Panc1 (cell line): ENCODE measurements around the gene NTMT1. TPM values are rescaled to one million over a fixed set of nuclear protein-coding genes. Genes with fewer than 3 reads are reported as not detected.

Experiments used
- ATAC-seq: fragments of 200-7000 bp; cut with Tn5 transposase; 2 replicates; pipeline ENCODE4 v1.9.1; 2020; ENCODE audit warnings: mild to moderate bottlenecking, moderate library complexity
- BruUV-seq: library from RNA; stranded (reverse); fragments of 400-500 nt; replicated peaks from 2 replicates; lab custom pipeline; 2021; lab: Mats Ljungman, UMichigan
- CTCF ChIA-PET: fragments of 300-600 bp; sonication (Branson Sonifier 250); formaldehyde crosslinking; loops from one replicate; lab custom pipeline; 2022; ENCODE audit warnings: antibody characterized with exemption; lab: Charles Lee
- POLR2A ChIA-PET: fragments of 300-600 bp; sonication (Branson Sonifier 250); formaldehyde crosslinking; loops from one replicate; lab custom pipeline; 2022; ENCODE audit warnings: antibody characterized with exemption; lab: Charles Lee
- DNase-seq: peaks from one replicate; pipeline ENCODE4 v3.0.0-alpha.2; 2010; ENCODE audit warnings: low read depth, low spot score
- H3K27ac ChIP-seq: 2 replicates; pipeline ENCODE4 v1.5.1; 2011; ENCODE audit warnings: mild to moderate bottlenecking, low read length, inconsistent platforms
- H3K27me3 ChIP-seq: fragments of 200-500 bp; sonication (Bioruptor generic); 2 replicates; pipeline ENCODE4 v1.6.0; 2014; ENCODE audit warnings: low read length, inconsistent platforms; ENCODE audit not compliant: control insufficient read depth, insufficient read depth
- H3K36me3 ChIP-seq: fragments of 200-500 bp; sonication (Bioruptor generic); 2 replicates; pipeline ENCODE4 v1.5.1; 2014; ENCODE audit warnings: inconsistent platforms, mild to moderate bottlenecking, low read length, moderate library complexity; ENCODE audit not compliant: control insufficient read depth, insufficient read depth
- H3K4me1 ChIP-seq: 2 replicates; pipeline ENCODE4 v1.5.1; 2011; ENCODE audit warnings: inconsistent platforms, mild to moderate bottlenecking, low read length, moderate library complexity; ENCODE audit not compliant: control insufficient read depth, insufficient read depth
- H3K4me3 ChIP-seq, 2 experiments: 2 replicates each; pipeline ENCODE4 v1.5.1; 2011 to 2012; ENCODE audit warnings: low read depth in 2 of 2, low read length in 2 of 2, mild to moderate bottlenecking in 2 of 2, inconsistent platforms in 1 of 2, moderate library complexity in 1 of 2
- H3K9me3 ChIP-seq: fragments of 200-500 bp; sonication (Bioruptor generic); 2 replicates; pipeline ENCODE4 v1.5.1; 2014; ENCODE audit warnings: low read depth, mild to moderate bottlenecking, inconsistent platforms, low read length, moderate library complexity; ENCODE audit not compliant: control insufficient read depth, insufficient read depth
- CTCF ChIP-seq: fragments of 450-650 bp; IDR thresholded peaks from 2 replicates; pipeline ENCODE4 v1.5.1; 2017; ENCODE audit warnings: mild to moderate bottlenecking
- POLR2AphosphoS5 ChIP-seq: IDR thresholded peaks from 2 replicates; pipeline ENCODE4 v1.6.1; 2012; ENCODE audit warnings: mild to moderate bottlenecking, low read depth, low read length, moderate library complexity
- SIN3A ChIP-seq: IDR thresholded peaks from 2 replicates; pipeline ENCODE4 v1.6.1; 2012; ENCODE audit warnings: low read depth, mild to moderate bottlenecking, low read length, moderate library complexity, borderline replicate concordance; ENCODE audit not compliant: insufficient read depth
- TCF7L2 ChIP-seq: IDR thresholded peaks from 2 replicates; pipeline ENCODE4 v1.6.1; 2011; ENCODE audit warnings: mild to moderate bottlenecking, low read depth, low read length, inconsistent platforms
- in situ Hi-C: cut with HindIII; loops from 2 replicates; pipeline ENCODE4 v1.10.0; 2016; ENCODE audit warnings: low sequenced_read_pairs, low pct_unique_long_range_greater_than_20kb
- intact Hi-C: fragments of 100-400 bp; cut with micrococcal nuclease; formaldehyde crosslinking; loops from one replicate; pipeline ENCODE4 v1.10.0; 2022; ENCODE audit not compliant: unreplicated experiment
- total RNA-seq: library from RNA; stranded (reverse); gene quantifications from one replicate; pipeline ENCODE4 v1.2.1, GENCODE V29; 2021; ENCODE audit not compliant: unreplicated experiment
- TF ChIP-seq, protein P1 (sequence below), 2 experiments: IDR thresholded peaks; 2 replicates each; pipeline ENCODE4 v1.6.1; 2011 to 2012; ENCODE audit warnings: low read depth in 2 of 2, control low read depth in 1 of 2, low read length in 1 of 2, mild to moderate bottlenecking in 1 of 2, moderate library complexity in 1 of 2; ENCODE audit not compliant: insufficient read depth in 1 of 2

The NTMT1 gene
- total RNA-seq, 1 experiment from 2014 or later, result 47.5 TPM

DNA sequence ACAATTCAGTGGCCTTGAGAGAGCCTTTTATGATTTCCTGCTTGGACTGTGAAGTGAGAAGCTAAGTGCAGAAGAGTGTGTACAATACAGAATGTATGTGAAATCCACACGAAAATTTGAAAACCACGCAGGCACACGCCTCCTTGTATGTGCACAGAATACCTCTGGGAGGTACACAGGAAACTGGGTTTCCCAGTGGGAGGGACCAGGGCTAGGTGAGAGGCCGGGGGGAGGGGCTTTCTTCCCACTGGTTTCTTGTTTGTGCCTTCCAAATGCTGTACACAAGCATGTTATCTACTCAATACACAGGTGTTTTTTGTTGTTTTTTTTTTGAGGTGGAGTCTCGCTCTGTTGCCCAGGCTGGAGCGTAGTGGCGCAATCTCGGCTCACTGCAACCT lies 21.2 kb upstream of the NTMT1 start:
- H3K4me1 ChIP-seq, result peaks cover 17% of the 10 kb centered on the region
- DNase-seq (no peak), ATAC-seq (no peak)
- ChIA-PET POLR2A (no interaction called here), CTCF (no interaction called here)
- no peak overlapping the region for H3K27ac ChIP-seq
- no peaks in the 10 kb centered on the region for H3K9me3 ChIP-seq
- in situ Hi-C loops, result no loop called here
- no peak overlapping the region for H3K4me3 ChIP-seq
- no peak for TF ChIP-seq POLR2AphosphoS5
- no peak for TF ChIP-seq SIN3A
- no peak for TF ChIP-seq CTCF
- TF ChIP-seq, protein P1, sequence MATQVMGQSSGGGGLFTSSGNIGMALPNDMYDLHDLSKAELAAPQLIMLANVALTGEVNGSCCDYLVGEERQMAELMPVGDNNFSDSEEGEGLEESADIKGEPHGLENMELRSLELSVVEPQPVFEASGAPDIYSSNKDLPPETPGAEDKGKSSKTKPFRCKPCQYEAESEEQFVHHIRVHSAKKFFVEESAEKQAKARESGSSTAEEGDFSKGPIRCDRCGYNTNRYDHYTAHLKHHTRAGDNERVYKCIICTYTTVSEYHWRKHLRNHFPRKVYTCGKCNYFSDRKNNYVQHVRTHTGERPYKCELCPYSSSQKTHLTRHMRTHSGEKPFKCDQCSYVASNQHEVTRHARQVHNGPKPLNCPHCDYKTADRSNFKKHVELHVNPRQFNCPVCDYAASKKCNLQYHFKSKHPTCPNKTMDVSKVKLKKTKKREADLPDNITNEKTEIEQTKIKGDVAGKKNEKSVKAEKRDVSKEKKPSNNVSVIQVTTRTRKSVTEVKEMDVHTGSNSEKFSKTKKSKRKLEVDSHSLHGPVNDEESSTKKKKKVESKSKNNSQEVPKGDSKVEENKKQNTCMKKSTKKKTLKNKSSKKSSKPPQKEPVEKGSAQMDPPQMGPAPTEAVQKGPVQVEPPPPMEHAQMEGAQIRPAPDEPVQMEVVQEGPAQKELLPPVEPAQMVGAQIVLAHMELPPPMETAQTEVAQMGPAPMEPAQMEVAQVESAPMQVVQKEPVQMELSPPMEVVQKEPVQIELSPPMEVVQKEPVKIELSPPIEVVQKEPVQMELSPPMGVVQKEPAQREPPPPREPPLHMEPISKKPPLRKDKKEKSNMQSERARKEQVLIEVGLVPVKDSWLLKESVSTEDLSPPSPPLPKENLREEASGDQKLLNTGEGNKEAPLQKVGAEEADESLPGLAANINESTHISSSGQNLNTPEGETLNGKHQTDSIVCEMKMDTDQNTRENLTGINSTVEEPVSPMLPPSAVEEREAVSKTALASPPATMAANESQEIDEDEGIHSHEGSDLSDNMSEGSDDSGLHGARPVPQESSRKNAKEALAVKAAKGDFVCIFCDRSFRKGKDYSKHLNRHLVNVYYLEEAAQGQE (IDR thresholded peaks at IDR 0.05; ENCODE audit: insufficient read depth in 1 of 2, low read depth in 2 of 2, low read length in 1 of 2), result no peak
- TF ChIP-seq TCF7L2, result no peak
- no peaks in the 10 kb centered on the region for H3K27me3 ChIP-seq
- H3K36me3 ChIP-seq, result no peaks in the 10 kb centered on the region
- BruUV-seq, result no TSS peak
- intact Hi-C loops, result loop anchor here (5.0 kb wide), 1 partner anchor 427 kb away; the partner anchor contains the start of gene IER5L

DNA sequence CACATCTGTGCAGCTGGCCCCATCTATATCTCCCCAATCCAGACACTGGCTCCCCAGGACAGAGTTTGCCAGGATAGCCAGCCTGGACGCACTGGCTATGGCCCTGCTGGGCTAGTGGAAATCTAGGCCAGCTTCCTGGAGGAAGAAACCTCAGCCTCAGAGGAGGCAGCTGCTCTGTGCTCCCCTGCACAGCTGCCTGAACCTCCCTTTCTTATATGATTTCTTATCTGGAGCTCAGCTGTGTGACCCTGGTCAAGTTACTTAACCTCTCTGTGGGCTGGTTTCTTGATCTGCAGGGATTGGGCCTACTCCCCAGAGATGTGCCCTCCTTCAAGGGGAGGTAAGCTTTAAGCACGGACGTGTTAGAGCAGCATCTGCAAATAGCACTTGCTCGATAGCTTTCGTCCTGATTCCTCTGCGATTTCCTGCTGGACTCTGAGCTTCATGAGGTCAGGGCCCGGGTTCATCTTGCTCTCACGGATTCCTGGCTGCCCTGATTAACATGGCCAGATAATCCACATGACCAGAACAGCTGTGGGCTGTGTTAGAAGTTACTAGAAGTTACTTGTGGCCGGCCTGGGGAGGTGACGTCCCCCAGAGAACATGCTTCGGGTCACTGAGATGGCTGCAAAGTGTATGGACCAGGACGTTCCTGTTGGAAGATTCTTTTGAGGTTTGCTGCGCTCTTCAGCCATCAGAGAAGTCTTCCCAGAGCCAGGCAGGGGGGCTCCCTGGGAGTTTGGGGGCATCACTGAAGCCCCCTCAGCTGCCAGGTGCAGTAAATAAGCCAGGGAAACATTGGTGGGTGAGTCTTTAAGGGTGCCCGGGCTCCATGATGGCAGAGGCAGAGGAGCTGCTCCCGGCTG lies 19.6 kb upstream of the NTMT1 start:
- BruUV-seq, result no TSS peak
- H3K27ac ChIP-seq, result peak overlapping the region; percentile 63; the same call in 1 of the 2 replicates
- no peak overlapping the region for H3K4me3 ChIP-seq
- H3K4me1 ChIP-seq, result peaks cover 17% of the 10 kb centered on the region
- ChIA-PET CTCF (interaction anchor here (0.6 kb wide), 1 partner anchor 191 kb away, joined by 4 read pairs; no protein-coding TSS in a partner anchor), POLR2A (no interaction called here)
- intact Hi-C loops (loop anchor here (5.0 kb wide), 1 partner anchor 429 kb away; the partner anchor contains the start of gene IER5L), in situ Hi-C loops (no loop called here)
- H3K27me3 ChIP-seq, result no peaks in the 10 kb centered on the region
- no peak for DNase-seq
- H3K9me3 ChIP-seq, result no peaks in the 10 kb centered on the region
- TF ChIP-seq, protein P1 (IDR thresholded peaks at IDR 0.05; ENCODE audit: insufficient read depth in 1 of 2, low read depth in 2 of 2, low read length in 1 of 2), result no peak
- TF ChIP-seq CTCF (no peak), POLR2AphosphoS5 (no peak), TCF7L2 (no peak), SIN3A (no peak)
- H3K36me3 ChIP-seq, result no peaks in the 10 kb centered on the region
- ATAC-seq, result no peak
